ENCODE data around the gene FAM47E.
"Not testable (repeated sequence)": the region's sequence is repeated elsewhere in the genome, so short reads cannot be mapped to it uniquely, and the experiment has no call there.

FAM47E gene

GRCh38 chr4:76238236-76238635 is 13.3 kb upstream of the FAM47E start:
- H3K4me3 ChIP-seq (ENCODE audit: low read length), result no peak overlapping the region
- TF ChIP-seq ZNF274 (IDR thresholded peaks at IDR 0.05; ENCODE audit: low read depth, low read length), result no peak

- H3K4me3 ChIP-seq (ENCODE audit: low read length), result no peak overlapping the region
- no peak for TF ChIP-seq ZNF274 (IDR thresholded peaks at IDR 0.05; ENCODE audit: low read depth, low read length)
Measured at GRCh38 chr4:76238701-76239100, 12.8 kb upstream of the FAM47E start.

GRCh38 chr4:76240236-76240635 is 11.3 kb upstream of the FAM47E start:
- no peak for TF ChIP-seq ZNF274 (IDR thresholded peaks at IDR 0.05; ENCODE audit: low read depth, low read length)
- no peak overlapping the region for H3K4me3 ChIP-seq (ENCODE audit: low read length)

GRCh38 chr4:76243877-76244276 is 7.6 kb upstream of the FAM47E start:
- not testable (repeated sequence) for H3K4me3 ChIP-seq (ENCODE audit: low read length)

- TF ChIP-seq ZNF274 (IDR thresholded peaks at IDR 0.05; ENCODE audit: low read depth, low read length), result no peak
- no peak overlapping the region for H3K4me3 ChIP-seq (ENCODE audit: low read length)
Measured at GRCh38 chr4:76246025-76246424, 5.5 kb upstream of the FAM47E start.

- no peak overlapping the region for H3K4me3 ChIP-seq (ENCODE audit: low read length)
- no peak for TF ChIP-seq ZNF274 (IDR thresholded peaks at IDR 0.05; ENCODE audit: low read depth, low read length)
Measured at GRCh38 chr4:76246852-76247251, 4.7 kb upstream of the FAM47E start.

GRCh38 chr4:76250962-76251361 is 559 bp upstream of the FAM47E start:
- no peak overlapping the region; the same call in 1 of the 2 replicates for H3K4me3 ChIP-seq (ENCODE audit: low read length)
- no peak for TF ChIP-seq ZNF274 (IDR thresholded peaks at IDR 0.05; ENCODE audit: low read depth, low read length)

- TF ChIP-seq ZNF274 (IDR thresholded peaks at IDR 0.05; ENCODE audit: low read depth, low read length), result no peak
- no peak overlapping the region for H3K4me3 ChIP-seq (ENCODE audit: low read length)
Measured at GRCh38 chr4:76252271-76252653, 741 bp downstream of the FAM47E start.

- no peak overlapping the region for H3K4me3 ChIP-seq (ENCODE audit: low read length)
- no peak for TF ChIP-seq ZNF274 (IDR thresholded peaks at IDR 0.05; ENCODE audit: low read depth, low read length)
Measured at GRCh38 chr4:76253511-76253910, 2.0 kb downstream of the FAM47E start.

- TF ChIP-seq ZNF274 (IDR thresholded peaks at IDR 0.05; ENCODE audit: low read depth, low read length), result no peak
- no peak overlapping the region for H3K4me3 ChIP-seq (ENCODE audit: low read length)
Measured at GRCh38 chr4:76256032-76256431, 4.5 kb downstream of the FAM47E start.

GRCh38 chr4:76256968-76257367 is 5.4 kb downstream of the FAM47E start:
- TF ChIP-seq ZNF274 (IDR thresholded peaks at IDR 0.05; ENCODE audit: low read depth, low read length), result no peak
- H3K4me3 ChIP-seq (ENCODE audit: low read length), result no peak overlapping the region

GRCh38 chr4:76257824-76258223 is 6.3 kb downstream of the FAM47E start:
- no peak overlapping the region for H3K4me3 ChIP-seq (ENCODE audit: low read length)
- TF ChIP-seq ZNF274 (IDR thresholded peaks at IDR 0.05; ENCODE audit: low read depth, low read length), result no peak

GRCh38 chr4:76260571-76260970 is 9.1 kb downstream of the FAM47E start:
- H3K4me3 ChIP-seq (ENCODE audit: low read length), result no peak overlapping the region
- no peak for TF ChIP-seq ZNF274 (IDR thresholded peaks at IDR 0.05; ENCODE audit: low read depth, low read length)

GRCh38 chr4:76265631-76266218 is 14.2 kb downstream of the FAM47E start:
- TF ChIP-seq ZNF274 (IDR thresholded peaks at IDR 0.05; ENCODE audit: low read depth, low read length), result no peak
- H3K4me3 ChIP-seq (ENCODE audit: low read length), result no peak overlapping the region

- no peak for TF ChIP-seq ZNF274 (IDR thresholded peaks at IDR 0.05; ENCODE audit: low read depth, low read length)
- no peak overlapping the region for H3K4me3 ChIP-seq (ENCODE audit: low read length)
Measured at GRCh38 chr4:76266627-76267026, 15.1 kb downstream of the FAM47E start.

- no peak for TF ChIP-seq ZNF274 (IDR thresholded peaks at IDR 0.05; ENCODE audit: low read depth, low read length)
- no peak overlapping the region for H3K4me3 ChIP-seq (ENCODE audit: low read length)
Measured at GRCh38 chr4:76267811-76268210, 16.3 kb downstream of the FAM47E start.

All from GM08714 (cell line).